Activated naive CD8-positive, alpha-beta T cell treated with anti-CD3 and anti-CD28 coated beads, Interleukin-2, amount 50 U/mL, for 16 hours (primary cell): Measurements from ENCODE around the gene TEX52.
"Not testable (repeated sequence)": the region's sequence is repeated elsewhere in the genome, so short reads cannot be mapped to it uniquely, and the experiment has no call there.

Experiments used
- DNase-seq: peaks from one replicate; pipeline ENCODE4 v3.0.0-alpha.2; 2020; ENCODE audit warnings: low read depth, low spot score

Gene TEX52

DNA sequence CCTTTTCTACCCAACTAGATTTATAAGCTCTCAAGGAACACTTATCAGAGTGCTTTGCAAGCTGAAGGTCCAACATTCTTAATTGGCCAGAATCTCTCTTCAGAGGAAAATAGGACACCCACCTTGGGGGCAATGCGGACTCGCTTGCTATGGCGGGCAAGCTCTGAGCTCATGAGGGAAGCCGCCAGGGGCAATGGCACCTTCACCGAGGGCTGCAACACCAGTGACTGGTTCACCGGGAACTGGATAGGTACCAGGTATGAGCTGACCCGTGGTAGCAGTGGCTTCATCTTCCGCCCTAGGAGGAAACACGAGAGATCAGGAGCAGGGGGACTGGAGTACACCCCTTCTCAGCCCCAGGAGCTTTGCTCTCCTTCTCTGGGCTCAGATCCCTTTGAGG is 7.4 kb upstream of the TEX52 start:
- no peak for DNase-seq

DNA sequence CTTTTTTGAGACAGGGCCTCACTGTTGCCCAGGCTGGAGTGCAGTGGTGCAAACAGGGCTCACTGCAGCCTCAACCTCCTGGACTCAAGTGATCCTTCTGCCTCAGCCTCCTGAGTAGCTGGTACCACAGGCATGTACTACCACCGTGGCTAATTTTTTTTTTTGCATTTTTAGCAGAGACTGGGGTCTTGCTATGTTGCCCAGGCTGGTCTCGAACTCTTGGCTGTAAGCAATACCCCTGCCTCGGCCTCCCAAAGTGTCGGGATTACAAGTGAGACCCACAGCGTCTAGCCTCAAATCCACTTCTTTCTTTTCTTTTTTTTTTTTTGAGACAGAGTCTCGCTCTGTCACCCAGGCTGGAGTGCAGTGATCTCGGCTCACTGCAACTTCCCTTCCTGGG is 6.6 kb upstream of the TEX52 start:
- DNase-seq = not testable (repeated sequence)

DNA sequence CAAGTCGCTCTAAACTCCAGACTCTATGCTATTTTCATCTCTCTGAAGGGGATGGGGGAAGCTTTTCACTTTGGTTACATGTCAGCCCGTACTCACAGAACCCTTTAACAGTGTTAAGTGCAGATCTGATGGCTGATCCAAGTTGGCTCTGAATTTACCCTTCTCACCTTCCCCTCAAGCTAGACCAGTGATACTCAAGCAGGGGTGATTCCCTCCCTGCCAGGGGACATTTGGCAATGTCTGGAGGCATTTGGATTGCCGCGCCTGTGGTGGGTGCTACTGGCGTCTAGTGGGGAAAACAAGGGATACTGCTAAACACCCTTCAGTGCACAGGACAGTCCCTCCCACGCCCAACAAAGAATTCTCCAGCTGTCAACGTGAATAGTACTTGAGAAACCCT is 6.0 kb upstream of the TEX52 start:
- DNase-seq = no peak

DNA sequence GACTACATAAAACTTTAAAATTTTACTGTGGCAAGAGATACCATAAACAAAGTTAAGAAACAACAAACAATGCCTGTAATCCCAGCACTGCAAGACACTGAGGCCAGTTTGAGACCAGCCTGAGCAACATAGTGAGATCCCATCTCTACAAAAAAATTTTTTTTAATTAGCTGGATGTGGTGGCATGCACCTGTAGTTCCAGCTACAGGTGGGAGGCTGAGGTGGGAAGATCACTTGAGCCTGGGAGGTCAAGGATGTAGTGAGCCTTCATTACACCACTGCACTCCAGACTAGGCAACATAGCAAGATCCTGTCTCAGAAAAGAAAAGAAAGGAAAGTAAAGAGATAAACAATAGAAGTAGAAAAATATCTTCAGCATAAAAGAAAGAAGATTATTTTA is 3.3 kb upstream of the TEX52 start:
- DNase-seq = no peak

DNA sequence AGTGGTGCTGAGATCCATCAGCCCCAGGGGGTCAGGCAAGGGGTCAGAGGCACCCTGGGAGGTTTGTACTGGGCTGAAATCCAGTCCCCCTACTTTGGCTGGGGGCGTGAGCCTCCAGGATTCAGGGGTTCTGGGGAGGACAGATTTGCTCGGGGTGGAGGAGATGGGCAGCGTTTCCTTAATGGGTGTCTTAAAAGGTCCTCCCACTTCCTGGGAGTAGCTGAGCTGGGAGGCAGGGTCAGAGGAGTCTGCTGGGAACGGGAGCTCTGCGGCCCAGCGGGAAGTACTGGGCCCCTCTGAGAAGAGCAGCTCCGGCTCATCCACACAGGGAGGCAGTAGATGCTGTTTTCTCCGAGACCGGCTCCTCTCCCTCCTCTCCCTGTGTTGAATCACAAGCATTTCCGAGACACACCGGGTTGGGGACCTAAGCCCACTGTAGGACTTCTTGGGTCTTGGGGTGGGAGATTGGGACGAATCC is 2.1 kb upstream of the TEX52 start:
- DNase-seq = no peak

DNA sequence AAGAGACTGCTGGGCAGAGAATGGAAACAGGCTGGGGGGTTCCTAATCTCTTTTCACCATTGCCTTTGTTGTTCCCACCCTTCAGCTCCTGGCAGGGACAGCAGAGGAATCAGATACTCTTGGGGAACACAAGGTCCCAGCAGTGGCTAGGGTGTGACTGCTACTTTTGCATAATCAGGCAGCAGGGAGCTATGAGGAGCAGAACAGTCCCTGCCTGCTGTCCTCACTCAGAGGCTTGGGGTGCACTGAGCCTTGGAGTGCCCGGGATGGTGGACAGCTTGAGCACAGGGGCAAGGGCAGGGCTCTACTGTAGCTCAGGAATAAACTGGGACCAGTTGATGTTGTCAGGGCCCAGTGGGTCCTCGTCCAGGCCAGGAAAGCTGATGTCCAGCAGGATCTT is 1.5 kb upstream of the TEX52 start:
- no peak for DNase-seq

DNA sequence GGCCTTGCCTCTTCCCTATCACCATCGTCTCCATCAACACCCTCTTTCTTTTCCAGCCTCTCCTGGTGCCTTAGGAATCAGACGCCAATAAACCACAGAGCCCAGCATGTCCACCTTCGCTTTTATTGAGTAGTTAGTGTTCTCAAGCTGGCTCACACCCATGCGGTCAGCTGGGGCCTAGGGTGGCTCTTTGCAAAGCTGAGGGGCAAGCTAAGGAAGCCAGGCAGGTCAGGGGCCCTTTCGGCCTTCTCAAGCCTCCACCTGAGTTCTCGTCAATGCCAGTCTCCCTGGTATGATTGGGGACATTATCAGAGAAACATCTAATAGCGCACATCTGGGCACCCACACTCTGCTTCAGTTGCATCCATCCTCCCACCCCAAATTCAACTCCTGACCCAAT is 737 bp upstream of the TEX52 start:
- no peak for DNase-seq

DNA sequence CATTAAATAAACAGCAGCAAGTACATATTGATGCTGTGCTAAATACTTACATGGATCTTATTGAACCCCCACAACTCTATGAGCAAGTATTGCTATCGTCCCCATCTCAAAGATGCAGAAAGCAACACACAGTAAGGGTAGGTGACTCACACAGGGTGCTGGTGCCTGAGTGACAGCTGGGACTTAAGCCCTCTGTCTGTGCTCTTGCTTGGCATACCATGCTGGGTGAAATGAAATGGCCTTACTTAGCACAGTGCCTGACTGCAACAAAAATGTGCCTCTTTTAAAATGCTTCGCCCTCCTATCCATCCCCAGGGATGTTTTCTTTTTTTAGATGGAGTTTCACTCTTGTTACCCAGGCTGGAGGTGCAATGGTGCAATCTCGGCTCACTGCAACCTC is 788 bp downstream of the TEX52 start:
- no peak for DNase-seq

DNA sequence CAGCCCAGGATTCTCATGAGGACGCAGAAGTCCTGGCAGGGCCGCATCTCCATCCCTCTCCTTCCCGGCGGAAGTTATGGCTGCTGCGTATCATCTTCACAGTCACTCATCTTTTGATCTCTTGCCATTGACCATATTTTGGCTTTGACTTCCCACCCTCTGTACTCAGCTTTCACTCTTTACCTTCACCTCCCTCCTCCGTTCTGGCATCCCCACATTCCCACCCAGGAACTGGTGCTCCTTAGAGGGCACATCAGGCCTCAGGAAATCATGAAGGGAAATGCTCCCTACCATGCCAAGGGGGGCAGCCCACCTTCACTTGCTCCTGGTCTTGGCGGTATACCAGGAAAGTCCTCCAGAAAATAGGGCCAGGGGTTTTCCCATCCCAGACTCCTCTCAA is 1.3 kb downstream of the TEX52 start:
- no peak for DNase-seq

DNA sequence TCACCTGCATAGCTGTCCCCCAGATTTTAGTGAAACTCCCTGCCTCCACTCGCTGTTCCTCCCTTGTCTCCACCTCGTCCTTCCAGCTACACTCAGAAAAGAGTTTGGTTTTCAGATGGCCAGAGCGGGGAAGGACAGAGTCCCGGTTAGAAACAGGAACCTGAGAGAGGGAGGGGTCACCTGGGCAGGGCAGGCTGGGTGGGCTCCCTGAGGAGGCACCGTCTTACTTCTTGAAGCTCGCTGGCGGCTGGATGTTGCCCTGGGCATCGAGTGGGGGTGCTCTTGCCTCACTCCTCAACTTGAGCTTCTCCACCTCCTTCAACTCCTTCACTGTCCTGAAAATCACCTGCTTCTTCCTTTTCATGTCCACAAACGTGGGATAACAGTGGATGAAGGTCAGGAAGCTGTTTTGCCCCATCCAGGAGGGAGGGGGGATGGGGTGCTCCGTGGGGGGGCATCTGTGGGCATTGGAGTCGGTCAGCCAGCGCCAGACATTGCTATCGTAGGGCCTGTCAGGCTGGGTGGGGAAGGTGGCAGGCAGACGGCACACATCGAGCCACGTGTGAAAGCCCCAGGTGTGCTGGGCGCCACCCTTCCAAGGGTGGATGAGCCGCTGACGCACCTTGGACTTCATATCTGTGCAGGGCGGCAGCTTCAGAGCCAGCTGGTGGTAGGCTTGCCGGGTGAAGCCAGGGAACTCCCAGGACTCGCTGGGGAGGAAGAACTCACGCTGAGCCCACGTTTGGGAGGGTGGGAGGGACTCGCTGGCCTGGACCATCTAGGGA is 2.0 kb downstream of the TEX52 start:
- DNase-seq = no peak

DNA sequence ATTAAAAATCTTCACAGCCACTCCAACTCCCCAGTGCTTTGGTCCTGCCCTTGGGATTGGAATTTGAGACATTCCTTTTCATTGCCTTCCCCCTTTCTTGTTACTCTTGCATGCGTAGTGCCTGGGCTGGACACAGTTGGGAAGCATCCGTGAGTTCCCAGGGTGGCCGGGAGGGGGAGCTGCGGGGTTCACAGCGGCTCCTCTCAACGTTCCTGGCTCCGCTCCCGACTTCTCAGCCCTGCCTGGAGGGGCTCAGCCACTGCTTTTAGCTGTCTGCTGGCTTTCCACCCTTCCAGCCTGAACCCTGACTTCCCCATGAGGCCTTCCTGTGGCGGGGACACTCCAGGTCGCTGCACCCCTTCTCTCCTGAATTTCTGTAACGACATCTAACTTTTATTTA is 3.2 kb downstream of the TEX52 start:
- no peak for DNase-seq

DNA sequence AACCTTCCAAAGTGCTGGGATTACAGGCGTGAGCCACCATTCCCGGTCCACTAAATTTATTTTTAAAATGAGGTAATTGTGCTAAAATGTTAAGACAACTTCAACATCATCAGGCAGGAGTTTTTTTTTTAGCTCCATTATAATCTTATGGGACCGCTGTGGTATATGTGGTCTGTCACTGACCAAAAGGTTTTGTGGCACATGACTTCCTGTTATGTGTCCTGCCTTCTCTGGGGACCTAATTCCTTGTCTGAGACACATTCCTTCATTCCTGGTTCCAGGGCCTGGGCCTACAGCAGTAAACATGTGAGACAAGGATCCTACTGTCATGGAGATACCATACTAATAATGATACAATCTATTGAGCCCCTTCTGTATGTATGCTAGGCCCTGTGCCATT is 4.9 kb downstream of the TEX52 start:
- DNase-seq = no peak

DNA sequence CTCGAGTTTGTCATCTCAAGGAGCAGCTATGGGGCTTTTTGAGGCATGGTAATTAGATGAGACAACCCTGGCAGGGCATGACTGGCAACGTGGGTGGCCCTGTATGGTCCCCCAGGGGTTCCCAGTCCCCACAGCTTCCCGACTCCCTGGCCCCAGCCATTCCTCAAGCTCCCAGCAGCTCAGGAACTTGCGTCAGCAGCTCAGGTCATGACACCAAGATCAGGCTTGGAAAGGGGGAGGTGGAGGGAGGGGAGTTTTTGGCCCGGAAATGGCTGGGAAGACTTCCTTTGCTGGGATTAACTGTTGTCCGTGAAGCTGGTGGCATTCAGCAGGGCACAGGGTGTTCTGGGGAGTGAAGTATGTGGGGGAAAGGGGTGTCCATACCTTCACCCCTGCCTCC is 11.6 kb downstream of the TEX52 start:
- no peak for DNase-seq

DNA sequence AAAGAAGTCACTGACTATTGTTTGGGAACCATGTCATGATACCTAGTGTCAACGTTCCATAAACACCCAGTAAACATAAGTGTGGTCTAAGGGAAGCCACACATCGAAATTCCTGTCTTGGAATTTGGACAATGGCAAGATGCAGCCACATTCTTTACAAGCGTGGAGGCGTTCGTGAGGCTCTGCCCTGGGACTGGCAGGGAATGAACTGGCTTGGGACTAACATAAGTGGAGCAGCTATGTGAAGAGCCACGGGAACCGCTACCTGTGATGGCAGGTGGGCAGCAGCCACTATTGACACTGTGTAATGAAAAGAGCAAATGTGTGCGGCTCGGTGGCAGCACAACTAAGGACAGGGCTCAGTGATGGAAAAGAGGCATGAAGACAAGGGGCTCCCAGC is 12.1 kb downstream of the TEX52 start:
- DNase-seq = no peak

DNA sequence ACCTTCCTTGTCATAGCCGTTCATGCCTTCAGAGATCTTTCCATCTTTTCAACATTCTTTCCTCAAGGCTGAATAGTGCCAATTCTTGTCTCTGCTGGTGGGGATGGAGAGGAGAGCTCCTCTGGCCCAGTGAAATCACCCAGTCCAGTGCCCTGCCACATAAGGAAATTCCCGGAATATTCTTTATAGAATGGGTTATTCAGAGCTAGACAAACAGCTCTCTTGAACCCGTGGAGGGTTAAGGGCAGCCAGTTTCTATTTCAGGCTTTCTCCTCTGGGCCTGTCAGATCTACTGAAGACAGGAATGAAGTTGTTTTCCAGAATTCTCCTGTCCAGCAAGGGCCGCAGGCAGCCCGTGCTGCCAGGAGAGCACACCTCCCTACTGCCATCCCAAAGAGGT is 13.9 kb downstream of the TEX52 start:
- no peak for DNase-seq

DNA sequence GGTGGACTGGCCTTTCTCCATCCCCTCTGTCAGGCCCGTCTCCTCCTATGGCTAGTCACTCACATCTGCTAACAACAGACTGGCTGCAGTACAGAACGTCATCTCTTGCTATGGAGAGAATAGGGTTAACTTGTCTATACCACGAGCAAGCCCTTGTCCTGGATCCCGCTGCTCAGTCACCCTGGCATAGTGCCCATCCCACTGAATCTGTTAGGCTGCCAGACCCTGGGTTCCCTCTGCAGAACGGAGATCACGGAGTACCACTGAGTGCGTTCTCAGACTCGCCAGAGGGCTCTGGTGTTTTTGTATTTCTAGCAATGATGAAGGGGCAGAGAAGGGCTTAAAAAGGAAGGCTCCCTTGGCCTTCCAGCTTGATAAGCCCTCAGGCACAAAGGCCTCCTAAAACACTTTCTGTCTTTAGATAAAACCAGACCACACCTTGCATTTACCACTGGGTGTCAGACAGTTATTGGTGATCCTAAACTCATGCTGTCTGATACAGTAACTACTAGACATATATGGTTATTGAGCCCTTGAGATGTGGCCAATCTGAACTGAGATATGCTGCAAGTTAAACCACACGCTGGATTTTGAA is 15.7 kb downstream of the TEX52 start:
- DNase-seq = no peak

DNA sequence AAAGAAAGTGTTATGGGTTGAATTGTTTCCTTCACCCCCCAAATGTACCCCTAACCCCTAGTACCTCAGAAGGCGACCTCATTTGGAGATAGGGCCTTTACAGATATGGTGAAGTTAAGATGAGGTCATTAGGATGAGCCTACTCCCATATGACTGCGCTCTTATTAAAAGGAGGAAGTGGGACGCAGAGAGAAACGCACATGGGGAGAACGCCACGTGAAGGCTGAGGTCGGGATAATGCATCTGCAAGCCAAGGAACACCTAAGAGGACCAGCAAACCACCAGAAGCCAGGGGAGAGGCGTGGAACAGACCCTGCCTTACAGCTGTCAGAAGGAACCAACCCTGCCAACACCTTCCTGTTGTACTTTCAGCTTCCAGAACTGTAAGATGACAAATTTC is 20.3 kb downstream of the TEX52 start:
- DNase-seq = no peak

DNA sequence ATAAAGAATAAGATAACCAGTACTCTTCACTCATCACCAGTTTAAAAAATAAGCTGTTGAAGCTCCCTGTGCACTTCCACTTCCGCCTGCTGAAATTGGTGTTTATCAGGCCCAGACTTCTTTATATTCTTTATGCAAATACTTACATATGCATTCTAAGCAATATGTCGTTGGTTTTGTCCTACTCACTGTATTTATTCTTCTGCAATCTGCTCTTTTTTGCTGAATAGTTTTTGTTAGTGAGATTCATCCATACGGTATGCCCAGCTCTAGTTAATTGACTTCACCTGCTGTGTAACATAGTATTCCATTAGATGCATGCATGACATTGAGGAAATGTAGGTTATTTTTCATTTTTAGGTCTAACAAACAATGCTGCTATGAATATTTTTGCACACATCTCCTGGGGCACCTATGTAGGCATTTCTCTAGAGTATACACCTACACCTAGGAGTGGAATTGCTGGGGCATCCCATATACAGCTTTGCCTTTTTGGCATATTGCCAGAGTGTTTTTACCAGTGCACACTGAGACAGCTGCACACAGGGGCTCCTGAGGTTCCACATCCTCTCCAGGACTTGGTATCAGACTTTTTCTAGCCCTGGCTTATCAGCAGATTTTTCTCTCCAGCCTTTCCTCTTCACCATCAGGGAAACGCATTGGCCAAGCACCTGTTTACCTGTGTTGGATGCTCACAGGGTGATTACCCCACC is 21.0 kb downstream of the TEX52 start:
- DNase-seq = no peak

DNA sequence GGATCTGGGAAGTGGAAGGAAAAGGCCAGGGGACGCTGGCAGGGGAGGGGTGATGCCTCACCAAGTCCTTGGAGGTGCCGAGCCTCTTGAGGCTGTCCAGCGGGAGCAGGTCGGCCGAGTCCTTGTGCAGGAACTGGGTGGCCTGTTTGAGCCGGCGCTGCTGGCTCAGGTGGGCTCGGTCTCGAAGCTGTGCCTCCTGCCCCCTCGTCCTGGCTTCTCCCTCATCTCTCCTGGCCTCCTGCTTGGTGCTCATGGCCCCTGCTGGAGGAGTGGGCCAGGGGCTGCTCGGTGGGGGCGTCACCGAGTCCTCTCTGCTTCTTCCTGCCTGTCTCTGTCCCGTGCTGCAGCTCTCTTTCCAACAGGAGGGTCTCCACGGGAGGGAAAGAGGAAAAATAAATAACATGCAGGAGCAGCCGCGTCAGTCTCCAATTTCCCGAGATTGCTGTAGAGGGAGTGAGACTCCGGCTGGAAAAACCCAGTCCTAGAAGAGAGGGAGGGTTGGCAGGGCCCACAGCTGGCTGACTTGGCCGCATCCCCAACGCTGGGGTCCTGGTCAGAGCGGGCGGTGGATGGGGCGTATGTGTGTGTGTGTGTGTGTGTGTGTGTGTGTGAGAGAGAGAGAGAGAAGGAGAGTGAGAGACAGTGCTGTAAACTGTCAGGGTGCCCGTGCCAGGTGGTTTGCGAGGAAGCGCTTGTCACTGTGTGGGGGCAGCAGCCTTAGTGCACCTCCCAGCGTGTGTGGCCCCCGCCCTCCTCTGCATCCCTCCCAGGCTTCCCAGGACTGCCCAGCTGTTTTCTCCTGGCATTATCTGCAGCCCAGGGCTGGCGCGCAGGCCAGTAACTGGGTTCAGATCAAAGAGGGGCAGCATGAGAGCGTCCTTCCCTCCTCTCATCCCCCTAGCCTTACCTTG is 22.0 kb downstream of the TEX52 start, which contains the start of gene NRIP2:
Gene NRIP2, minus strand, starts transcription at position 455 of the 911 bp plus-strand sequence. Its CDS starts 52 bp downstream, at position 403.
- no peak for DNase-seq

DNA sequence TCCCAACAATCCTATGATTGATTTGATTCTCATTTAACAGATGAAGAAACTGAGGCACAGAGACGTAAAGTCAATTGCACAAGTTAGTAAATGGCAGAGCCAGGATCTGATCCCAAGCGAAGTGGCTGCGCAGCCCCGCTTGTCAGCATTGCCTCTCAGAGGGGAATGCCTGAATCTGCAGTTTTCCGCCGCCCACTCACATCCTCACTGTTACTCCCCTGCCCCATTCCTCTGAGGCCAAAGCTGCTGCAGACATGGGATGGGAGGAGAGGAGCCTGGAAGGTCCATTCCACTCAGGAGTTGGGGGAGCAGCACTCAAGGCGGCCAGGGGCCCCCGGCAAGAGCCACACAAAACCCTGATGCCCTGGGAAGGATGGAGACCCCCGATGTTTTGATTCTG is 23.0 kb downstream of the TEX52 start:
- no peak for DNase-seq

DNA sequence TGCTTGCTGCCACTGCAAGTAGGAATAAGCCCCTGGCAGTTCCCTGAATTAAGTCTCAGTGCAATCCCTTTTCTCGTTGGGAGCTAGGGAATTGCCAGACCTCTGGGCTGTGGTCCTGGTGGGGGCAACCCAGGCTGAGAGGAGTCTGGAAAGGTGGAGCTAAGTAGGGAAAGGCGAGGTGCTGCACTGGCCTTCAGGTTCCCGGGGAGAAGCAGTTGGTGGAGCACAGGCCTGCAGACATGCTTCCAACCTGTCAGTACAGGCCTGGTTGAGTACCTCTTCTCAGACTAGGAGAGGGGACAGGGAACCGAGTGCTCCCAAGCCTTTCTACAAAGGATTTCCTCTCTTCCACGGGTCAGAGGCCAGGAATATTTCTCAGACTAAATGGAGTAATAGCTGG is 23.5 kb downstream of the TEX52 start:
- DNase-seq = no peak
